ENCODE data around the gene HTR1D. TPM values are rescaled to one million over a fixed set of nuclear protein-coding genes. Genes with fewer than 3 reads are reported as not detected.

Gene HTR1D
- total RNA-seq, 1 experiment from 2014 or later, result 3.1 TPM

- Mint-ChIP-seq H3K4me3 (no peak overlapping the region), H3K27me3 (ENCODE audit: low read depth) (peaks cover 4% of the 10 kb centered on the region), H3K36me3 (ENCODE audit: insufficient read depth in 1 of 3, low read depth in 3 of 3) (no peaks in the 10 kb centered on the region), H3K27ac (no peak overlapping the region), H3K9me3 (no peaks in the 10 kb centered on the region; a peak in 1 of 5 replicates), H3K4me1 (peaks cover 2 to 5% of the 10 kb centered on the region in 2 experiments; a peak in 1 of 4 replicates)
- no peak overlapping the region for H3K27ac ChIP-seq (ENCODE audit: insufficient read length, low read depth, low read length)
- no peak overlapping the region for H4K8ac ChIP-seq (replicated peaks; ENCODE audit: insufficient read length, low read depth, low read length)
- no peak overlapping the region for H4K91ac ChIP-seq (ENCODE audit: insufficient read length, low read depth, low read length)
- TF ChIP-seq, protein P1, sequence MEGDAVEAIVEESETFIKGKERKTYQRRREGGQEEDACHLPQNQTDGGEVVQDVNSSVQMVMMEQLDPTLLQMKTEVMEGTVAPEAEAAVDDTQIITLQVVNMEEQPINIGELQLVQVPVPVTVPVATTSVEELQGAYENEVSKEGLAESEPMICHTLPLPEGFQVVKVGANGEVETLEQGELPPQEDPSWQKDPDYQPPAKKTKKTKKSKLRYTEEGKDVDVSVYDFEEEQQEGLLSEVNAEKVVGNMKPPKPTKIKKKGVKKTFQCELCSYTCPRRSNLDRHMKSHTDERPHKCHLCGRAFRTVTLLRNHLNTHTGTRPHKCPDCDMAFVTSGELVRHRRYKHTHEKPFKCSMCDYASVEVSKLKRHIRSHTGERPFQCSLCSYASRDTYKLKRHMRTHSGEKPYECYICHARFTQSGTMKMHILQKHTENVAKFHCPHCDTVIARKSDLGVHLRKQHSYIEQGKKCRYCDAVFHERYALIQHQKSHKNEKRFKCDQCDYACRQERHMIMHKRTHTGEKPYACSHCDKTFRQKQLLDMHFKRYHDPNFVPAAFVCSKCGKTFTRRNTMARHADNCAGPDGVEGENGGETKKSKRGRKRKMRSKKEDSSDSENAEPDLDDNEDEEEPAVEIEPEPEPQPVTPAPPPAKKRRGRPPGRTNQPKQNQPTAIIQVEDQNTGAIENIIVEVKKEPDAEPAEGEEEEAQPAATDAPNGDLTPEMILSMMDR (conservative IDR thresholded peaks at IDR 0.05), result no peak
- no peaks in the 10 kb centered on the region for H3K79me2 ChIP-seq (ENCODE audit: insufficient read depth, low read length)
- H3K4ac ChIP-seq (ENCODE audit: low read depth, low read length), result no peak overlapping the region
- H3K27me3 ChIP-seq (ENCODE audit: insufficient read depth, low read length), result no peaks in the 10 kb centered on the region
- no peak overlapping the region for H3K14ac ChIP-seq (ENCODE audit: insufficient read depth, low read length)
- H2AK5ac ChIP-seq (ENCODE audit: insufficient read length, low read length), result no peak overlapping the region
- no peak overlapping the region for H2BK5ac ChIP-seq (ENCODE audit: insufficient read length, low read length)
- no CpG with 5 or more reads among the region's 2 CpGs for WGBS (ENCODE audit: extremely low coverage, insufficient read length, low lambda C conversion rate)
- H3K4me2 ChIP-seq (ENCODE audit: insufficient read depth, insufficient read length, low read length), result no peak overlapping the region
- H4K5ac ChIP-seq (ENCODE audit: insufficient read length, low read depth, low read length), result no peak overlapping the region
- no peaks in the 10 kb centered on the region for H4K20me1 ChIP-seq (ENCODE audit: control insufficient read depth, insufficient read depth, insufficient read length)
- H2BK120ac ChIP-seq (ENCODE audit: low read depth, low read length, poor library complexity, severe bottlenecking), result no peak overlapping the region
- H3T11ph ChIP-seq (ENCODE audit: low read length), result no peak overlapping the region
- H3K23me2 ChIP-seq (ENCODE audit: insufficient read length, low read depth, low read length, poor library complexity, severe bottlenecking), result no peaks in the 10 kb centered on the region
- no peak overlapping the region for H2BK15ac ChIP-seq (ENCODE audit: low read depth, low read length)
- H3K79me1 ChIP-seq (ENCODE audit: insufficient read depth, low read depth, low read length, poor library complexity, severe bottlenecking), result no peaks in the 10 kb centered on the region
- no peak overlapping the region for H2BK12ac ChIP-seq (ENCODE audit: insufficient read length, low read depth, low read length)
- no peak overlapping the region for H2AFZ ChIP-seq (ENCODE audit: low read length)
- no peak overlapping the region for H3K56ac ChIP-seq (ENCODE audit: insufficient read length, low read depth, low read length)
- no peaks in the 10 kb centered on the region for H3K4me1 ChIP-seq (ENCODE audit: insufficient read depth, low read length)
- H3K9ac ChIP-seq (ENCODE audit: extremely low read depth, insufficient read length, low read length), result no peak overlapping the region
- H3K23ac ChIP-seq (ENCODE audit: insufficient read length, low read depth, low read length), result no peak overlapping the region
- no peak overlapping the region for H3K18ac ChIP-seq (ENCODE audit: insufficient read length, low read depth, low read length)
- no peak for DNase-seq
- H2BK20ac ChIP-seq (ENCODE audit: low read depth, low read length, poor library complexity, severe bottlenecking), result no peak overlapping the region
- H3K9me3 ChIP-seq (ENCODE audit: control insufficient read depth, low read depth, low read length), result no peaks in the 10 kb centered on the region
These were observed 20.2 kb upstream of the HTR1D start for GRCh38 chr1:23237508-23237907.

Data from H9 (cell line).